ENCODE data around the gene BPHL.
"Not testable (repeated sequence)": the region's sequence is repeated elsewhere in the genome, so short reads cannot be mapped to it uniquely, and the experiment has no call there.

BPHL gene

DNA sequence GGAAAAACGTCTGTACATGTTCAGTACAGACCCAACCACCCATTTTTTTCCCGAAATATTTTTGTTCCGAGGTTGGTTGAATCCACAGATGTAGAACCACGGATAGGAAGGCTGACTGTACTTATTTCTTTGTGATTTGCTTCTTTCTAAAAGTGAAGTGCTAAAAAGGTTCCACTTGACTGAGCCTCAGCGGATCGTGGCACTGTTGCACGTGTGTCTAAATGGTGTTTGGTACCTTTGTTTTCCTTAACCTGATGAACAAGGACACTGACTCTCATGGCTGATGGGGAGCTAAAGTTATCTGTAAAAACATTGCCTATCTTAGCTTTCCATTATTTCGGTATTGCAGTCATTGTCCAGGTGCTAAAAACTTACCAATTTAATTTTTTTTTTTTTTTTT lies 6.2 kb downstream of the BPHL start:
- DNase-seq = no peak

DNA sequence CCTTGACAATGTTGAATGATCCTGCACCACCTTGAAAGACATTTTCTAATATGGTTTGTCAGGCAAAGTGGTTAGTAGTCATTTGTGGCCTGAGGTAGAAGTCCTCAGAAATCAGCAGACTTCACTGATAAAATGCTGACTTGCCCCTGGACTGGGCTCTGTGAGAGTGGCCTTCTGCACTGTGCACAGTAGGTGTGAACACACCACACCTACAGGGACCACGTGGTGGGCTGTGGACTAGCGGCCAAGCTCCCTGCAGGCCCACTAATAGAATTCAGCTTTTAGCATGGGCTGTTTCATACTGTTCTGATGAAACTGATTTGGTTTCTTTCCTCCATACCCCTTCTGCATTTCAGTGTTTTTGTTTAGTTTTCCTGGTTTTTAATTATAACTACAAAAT lies 7.3 kb downstream of the BPHL start:
- DNase-seq = no peak

DNA sequence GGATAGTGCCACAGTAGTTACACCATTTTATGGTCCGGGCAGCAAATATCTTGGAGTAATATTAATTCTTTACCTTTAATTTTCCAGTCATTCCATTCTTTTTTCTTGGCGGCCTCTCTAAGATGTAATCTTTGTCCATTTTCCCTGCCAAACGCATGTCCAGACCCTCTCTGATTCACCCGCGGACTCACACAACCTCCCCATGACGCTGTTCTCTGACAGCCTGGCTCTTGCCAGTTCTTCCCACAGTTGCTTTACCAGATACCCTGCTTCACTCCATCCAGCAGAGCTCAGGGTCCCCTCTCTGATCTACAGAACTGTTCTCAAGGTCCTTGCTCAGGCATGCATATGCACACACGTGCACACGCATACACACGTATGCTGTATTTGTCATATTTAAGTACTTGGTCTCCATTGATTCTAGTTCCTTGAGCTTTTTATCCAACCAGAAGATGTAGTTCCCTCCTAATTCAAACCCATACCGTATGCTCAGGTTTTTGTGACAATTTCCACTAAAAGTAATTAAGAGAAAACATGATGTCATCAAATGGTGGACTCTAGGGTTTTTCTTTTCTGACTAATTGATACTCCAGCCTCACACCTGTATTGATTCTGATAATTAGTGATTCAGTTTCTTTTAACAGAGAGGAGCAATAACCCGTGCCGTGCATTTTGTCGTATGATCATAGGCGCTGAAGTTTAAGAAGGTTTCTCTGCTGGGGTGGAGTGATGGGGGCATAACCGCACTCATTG lies 10.0 kb downstream of the BPHL start:
- no peak for DNase-seq

- DNase-seq = no peak
These were observed 13.2 kb downstream of the BPHL start for GRCh38 chr6:3131695-3132094.

DNA sequence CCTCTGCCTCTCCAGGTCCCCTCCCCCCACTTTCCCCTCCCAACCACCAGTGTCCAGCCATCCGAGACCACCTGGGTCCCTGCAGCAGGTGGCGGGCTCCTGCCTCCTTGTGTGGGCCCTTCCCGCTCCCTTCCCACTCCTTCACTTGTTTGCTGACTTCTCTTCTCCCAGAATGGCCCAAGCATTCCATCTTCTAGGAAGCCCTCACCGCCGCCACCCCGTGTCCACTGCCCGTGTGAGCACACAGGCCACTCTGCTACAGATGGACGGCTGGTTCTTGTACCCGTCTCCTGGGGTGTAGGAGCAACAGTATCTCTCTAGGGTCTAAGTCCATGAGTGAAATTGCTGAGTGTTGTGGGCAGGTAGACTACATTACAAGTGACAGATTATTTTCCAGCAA lies 15.0 kb downstream of the BPHL start:
- DNase-seq = no peak

DNA sequence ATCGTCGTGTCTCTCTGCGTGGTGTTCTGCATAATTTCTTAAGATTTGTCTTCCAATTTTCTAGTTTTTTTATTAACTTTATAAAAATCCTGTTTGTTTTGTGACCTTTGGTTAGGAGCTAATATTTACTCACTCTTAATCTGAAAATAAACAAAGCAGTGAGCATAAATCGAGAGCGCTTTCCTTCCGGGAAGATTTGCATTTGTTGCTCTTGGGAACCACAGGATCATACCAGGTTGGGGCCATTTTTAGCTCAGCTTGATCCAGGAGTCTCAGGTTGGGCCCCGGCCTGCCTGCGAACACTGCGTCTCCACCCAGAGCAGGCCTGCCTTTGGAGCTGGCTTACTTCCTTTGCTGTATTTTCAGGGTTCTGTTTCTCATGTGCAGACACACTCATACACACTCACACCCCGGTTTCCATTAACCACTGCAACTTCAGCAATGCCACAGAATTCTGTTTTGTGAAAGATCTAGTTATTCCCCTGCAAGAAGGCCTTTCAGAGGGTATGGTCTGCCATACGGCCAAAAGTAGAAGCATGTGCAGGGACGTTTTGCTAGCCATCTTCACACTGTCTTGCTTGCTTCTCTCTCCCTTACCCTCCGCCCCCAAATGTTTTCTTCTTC lies 17.3 kb downstream of the BPHL start:
- DNase-seq = no peak

- DNase-seq = no peak
These were observed 17.9 kb downstream of the BPHL start for GRCh38 chr6:3136292-3137011.

DNA sequence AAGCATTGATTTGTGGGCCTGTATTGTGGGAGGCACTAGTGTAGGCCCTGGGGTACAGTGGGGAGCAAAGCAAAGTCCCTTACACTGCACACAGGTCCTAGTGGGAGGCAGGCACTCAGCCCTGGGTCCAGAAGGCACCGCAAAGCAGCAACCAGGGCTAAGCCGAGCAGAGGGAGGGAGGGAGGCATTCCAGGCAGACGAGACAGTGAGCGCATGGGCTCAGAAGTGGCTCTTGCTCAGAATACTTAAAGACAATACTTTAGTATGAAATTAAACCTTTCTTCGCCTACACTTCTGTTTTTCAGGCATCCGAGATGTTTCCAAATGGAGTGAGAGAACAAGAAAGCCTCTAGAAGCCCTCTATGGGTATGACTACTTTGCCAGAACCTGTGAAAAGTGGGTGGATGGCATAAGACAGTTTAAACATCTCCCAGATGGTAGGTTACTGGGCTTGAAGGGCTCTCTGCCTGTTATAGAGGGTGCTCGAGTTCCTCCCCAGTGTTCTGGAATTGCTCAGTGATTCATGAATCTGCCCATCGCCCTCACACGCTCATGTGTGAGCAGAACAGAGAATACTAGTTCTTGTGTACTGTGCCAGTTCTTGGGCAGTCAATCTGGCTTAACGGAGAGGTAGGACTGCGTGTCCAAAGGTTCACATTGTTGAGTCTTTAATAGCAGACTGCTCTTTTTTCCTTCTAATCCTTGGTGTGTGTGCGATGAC lies 18.7 kb downstream of the BPHL start:
- DNase-seq = no peak

DNA sequence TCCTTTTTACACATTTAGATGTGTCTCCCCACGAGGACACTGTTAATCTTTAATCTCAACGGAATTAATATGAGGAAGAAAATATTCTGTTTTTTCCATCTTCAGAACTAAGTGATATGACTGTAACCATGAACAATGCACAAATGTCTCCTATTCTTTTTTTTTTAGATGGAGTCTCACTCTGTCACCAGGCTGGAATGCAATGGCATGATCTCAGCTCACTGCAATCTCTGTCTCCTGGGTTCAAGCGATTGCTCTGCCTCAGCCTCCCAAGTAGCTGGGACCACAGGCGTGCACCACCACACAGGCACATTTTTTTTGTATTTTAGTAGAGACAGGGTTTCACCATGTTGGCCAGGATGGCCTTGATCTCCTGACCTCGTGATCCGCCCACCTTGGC lies 19.4 kb downstream of the BPHL start:
- not testable (repeated sequence) for DNase-seq

DNA sequence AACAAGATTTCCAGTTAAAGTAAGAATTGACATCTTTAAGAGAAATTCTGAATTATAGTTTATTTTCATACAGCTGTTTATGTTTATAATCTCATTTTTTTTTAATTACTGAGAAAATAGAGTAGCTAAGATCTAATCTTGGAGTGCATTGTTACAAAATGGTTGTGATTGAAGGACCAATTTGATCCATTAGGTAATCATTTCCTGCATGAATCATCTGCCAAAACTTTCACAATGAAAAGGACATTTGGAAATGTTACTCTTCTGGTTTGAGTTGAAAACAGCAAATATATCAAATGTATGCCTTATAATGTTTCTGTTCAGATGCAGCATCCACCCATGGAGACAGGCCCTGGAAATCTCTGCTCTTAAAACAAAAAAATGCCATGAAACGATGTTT lies 19.8 kb downstream of the BPHL start:
- no peak for DNase-seq

DNA sequence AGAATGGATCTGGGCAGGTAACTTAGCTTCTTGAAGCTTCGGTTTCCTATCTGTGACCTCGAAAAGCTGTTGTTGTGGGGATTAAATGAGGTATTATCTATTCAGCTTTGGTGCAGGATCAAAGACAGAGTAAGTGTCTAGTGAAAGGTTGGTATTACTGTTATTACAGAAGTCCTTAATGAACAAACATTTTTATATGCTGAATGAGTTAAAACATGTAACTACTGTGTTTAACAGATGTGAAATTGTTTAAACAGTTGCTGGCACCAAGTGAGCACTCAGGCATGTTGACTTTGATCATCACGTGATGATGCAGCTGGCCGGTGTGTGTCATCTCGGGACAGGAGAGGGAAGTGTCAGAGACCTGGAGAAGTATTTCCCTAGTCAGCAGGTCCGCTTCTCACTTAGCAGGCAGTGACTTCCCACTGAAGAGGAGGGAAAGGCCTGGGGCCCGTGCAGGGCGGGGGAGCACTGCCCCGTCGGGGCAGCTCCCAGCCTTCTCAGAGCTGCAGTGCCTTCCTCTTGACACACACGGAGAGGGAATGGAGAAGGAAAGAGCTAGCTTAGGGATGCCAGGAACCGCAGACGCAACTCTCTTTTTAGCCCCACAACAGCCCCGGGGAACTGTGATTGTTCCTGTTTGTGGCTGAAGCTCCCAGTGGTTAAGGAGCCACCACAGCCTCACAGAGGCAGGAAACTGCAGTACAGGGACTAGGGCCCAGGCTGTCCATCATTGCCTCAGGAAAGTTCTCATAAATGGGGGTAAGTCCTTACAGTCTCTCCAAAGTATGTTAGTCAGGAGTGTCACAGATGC lies 20.8 kb downstream of the BPHL start:
- DNase-seq = no peak

DNA sequence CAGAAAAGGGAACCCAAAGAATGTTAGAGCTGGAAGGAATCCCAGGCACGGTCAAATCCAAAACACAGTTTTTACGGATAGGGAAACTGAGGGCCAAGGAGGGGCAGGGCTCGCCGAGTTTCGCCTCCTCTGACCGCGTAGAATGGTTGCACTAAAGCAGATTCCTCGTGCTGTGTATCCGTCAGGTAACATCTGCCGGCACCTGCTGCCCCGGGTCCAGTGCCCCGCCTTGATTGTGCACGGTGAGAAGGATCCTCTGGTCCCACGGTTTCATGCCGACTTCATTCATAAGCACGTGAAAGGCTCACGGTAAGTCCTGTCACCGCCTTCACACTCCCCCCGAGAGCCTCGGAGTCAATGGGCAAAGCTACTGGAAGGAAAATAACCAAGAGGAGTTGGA lies 21.7 kb downstream of the BPHL start:
- DNase-seq = no peak

DNA sequence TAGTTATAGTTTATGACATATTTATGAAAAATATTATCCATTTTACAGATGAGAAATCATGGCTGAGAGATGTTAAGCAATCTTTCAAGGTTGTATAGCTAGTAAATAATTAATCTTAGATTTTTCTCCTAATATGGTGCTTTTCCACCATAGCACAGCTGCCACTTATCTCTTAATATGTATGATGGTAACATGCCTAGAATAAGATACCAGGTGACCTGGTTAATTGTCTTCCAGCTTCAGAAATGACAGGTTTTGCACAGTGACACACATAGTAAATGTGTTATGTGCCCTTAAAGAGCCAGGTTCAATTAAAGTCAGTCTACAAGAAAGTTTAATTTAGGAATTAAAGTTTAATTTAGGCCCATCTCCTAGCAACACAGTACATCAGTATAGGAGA lies 24.0 kb downstream of the BPHL start:
- DNase-seq = no peak

GRCh38 chr6:3143158-3143557 lies 24.6 kb downstream of the BPHL start:
- no peak for DNase-seq

DNA sequence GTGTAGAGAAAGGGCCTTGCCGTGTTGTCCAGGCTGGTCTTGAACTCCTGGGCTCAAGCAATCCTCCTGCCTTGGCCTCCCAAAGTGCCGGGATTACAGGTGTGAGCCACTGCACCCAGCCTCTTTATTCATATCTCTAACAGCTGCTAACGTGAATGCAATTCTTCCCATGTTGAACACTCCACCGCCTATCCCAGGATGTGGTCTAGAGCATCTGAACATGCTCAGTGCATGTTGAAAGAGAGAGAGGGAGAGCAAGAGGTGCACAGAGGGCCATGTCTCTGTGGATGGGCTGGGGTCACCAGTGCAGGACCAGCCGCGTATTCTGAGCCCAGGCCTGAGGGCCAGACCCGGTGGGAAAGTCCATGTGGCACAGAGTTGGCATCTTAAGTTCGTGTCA lies 26.1 kb downstream of the BPHL start:
- no peak for DNase-seq

DNA sequence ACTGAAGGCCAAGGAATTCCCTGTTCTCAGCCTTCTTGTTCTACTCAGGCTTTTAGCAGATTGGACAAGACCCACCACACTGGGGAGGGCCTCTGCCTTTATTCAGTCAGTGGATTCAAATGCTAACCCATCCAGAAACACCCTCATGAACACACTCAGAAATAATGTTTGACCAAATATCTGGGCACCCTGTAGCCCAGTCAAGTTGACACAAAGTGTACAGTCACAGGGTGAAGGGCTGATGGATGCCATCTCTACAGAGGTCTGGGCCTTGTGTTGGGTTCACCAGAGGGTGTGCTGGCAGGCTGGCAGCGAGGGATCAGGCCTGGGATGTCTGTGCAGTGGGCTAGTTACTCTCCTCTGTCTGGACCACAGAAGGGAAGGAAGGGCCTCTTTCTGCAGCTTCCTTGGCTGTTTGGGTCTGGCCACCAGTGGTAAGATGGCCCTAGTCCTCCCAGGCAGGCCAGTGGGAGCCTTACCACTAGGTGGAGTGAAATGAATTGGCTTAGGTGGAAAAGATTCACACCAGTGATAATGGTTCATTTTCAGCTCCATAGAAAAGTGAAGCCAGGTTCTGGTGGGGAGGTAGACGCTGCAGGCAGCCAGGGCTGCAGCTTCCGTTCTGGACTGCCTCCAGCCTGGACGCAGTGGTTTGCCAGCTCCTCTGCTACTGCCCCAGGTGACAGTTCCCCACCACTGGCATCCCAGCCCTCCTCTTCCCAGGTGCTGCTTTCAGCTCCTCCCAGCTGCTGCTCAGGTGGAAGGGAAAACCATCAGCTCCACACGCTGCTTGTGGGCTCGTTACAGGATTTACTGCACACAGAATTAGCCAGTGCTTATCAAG lies 29.6 kb downstream of the BPHL start:
- DNase-seq = no peak

DNA sequence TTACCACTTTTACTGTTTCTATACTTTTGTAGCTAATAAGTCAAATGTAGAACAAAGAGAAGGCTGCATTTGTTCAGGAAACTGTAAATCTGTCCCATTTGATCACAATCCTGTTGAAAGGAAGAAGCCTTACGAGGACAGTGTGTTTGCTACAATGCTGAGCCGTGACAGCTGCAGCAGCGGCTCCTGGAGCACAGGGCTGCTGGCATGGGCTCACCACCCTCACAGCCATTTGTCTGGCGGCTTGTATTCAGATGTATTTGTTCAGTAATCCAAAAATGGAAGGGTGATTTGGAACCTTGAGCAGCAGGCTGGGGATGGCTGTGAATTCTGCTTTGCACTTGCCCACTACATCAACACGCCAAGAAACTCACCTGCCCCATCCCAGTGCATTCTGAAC lies 33.2 kb downstream of the BPHL start:
- DNase-seq = no peak

DNA sequence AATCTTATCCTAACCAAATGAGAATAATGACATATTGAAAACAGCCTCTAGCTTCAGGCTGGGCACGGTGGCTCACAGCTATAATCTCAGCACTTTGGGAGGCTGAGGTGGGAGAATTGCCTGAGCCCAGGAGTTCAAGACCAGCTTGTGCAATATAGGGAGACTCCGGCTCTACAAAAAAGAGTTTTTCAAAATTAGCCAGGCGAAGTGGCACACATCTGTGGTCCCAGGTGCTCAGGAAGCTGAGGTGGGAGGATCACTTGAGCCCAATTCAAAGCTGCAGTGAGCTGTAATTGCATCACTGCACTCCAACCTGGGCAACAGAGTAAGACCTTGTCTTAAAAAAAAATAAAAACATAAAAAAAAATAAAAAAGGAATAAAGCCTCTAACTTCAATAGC lies 34.2 kb downstream of the BPHL start:
- no peak for DNase-seq

DNA sequence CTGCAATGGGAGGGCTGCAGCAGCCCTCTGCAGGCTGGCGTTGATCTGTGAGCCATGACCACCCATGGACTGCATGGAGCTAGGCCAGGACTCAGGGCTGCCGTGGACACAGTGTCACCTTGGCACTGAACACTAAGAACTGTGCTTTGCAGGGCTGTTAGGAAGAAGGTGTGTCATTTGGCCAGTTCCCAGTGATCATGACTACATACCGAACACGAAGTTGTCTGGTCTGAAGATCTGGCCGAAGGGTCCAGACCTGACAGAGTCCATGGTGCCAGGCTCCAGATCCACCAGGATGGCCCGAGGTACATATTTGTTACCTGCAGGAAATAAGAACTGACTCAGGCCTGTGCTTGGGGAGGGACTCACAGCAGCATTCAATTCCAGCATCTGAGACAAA lies 36.9 kb downstream of the BPHL start:
- not testable (repeated sequence) for DNase-seq

DNA sequence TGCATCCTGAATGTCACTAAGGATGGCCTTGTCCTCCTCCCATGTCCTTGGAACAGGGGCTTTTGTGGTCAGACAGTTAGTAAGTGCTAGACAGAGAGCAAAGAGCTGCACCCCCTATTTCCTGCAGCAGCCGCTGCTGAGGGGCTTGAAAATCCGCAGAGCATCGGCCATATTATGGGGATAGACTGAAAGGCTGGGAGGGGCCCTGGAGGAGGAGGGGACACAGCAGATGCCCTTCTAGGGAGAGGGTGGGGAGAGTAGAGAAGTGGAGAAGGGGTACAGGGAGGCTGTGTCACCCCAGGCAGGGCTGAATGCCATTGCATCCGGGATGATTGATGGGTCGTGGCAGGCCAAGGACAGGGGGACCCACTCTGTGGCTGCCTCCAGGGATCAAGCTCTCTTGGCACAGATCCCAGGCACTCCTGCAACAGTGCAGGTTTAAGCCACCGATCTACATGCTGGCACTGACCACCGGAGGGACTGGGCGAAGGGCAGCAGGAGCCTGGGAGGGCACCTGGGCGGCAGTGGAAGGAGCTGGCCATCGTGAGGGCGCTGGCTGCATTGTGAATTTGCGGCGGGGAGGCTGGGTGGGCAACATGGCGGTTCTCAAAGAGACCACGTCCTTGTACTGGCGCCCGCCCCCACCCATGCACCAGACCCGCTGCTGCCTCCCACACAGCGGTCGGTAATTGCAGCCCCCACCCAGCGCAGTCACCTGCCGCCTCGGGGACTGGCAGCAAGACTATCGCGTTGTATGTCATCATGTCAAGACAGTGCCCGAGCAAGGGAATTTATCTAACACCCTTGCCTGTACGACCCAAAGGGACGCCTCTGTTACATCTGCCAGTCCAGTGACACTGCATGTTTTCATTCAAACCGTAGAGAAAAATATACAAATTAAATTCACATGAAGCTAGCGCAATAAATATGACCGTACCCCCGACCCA lies 37.9 kb downstream of the BPHL start:
- DNase-seq = peak; percentile 41

Data from CD4-positive, alpha-beta T cell treated with Interleukin-17A for 1 hour (primary cell).